Stimulated activated CD4-positive, alpha-beta T cell treated with anti-CD3 and anti-CD28 coated beads, TNF-alpha, amount 100 ng/mL, for 24 hours (primary cell): ENCODE data around the gene HTR1A.

Source experiments
- DNase-seq, 3 experiments: peaks; one replicate each; pipeline ENCODE4 v3.0.0-alpha.2; 2020; ENCODE audit warnings: low read depth in 3 of 3

The HTR1A gene

DNA sequence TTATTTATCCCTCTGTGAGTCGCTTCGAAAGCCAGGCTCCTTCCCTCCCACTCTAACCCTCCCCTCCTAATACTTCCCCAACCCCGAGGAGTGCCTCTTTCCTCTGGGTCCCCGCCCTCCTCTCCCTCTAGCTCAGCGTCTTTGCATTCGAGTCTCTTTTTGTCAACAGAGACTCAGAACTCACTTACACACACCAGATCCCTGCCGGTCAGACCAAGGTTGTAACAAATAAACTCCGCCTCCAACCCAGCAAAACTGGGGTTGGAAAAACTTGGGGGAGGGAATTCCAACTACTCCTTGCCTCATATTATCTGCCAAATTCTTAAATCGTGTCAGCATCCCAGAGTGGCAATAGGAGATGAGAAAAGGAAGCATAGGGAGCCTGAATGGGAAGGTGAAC, at the start of gene HTR1A:
HTR1A (minus strand) TSS at position 167 of the 400 bp plus-strand sequence. CDS start 726 bp downstream, outside the sequence.
- DNase-seq, result no peak

DNA sequence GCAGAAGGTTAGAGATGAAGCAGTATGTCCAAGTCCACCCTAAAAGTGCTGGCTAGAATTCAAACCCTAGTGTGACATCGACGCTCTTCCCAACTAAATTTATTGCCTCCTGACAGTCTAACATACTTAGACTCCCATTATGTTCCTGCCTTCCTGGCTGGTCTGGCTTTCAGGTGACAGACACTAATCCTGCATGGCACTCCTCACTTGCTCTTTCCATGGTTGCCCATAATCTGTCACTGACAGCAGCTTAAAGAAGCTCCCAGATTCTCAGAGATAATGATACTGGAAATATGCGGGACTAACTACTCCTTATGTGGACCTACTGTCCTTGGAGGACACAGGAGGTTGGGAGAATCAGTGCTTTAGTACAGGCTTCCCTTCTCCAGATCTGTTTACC, 41.7 kb upstream of the HTR1A start:
- no peak for DNase-seq

DNA sequence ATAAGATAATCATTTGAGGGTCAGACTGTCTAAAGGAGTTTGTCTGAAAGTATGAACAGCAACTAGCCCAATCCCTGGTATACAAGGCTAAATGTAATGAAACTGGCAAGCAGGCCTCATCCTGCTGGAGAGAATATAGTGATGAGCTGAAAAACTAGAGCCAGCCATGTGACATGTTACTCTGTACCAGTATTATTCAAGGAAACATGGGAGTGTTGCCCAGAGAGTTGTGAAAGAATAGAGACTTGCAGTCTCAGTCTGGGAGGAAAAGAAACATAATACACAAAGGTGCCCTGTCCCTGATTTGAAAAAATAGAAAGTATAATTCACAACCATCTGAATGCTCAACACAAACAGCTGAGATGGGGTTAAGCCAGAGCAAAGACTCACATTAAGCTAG, 37.9 kb upstream of the HTR1A start:
- no peak for DNase-seq

DNA sequence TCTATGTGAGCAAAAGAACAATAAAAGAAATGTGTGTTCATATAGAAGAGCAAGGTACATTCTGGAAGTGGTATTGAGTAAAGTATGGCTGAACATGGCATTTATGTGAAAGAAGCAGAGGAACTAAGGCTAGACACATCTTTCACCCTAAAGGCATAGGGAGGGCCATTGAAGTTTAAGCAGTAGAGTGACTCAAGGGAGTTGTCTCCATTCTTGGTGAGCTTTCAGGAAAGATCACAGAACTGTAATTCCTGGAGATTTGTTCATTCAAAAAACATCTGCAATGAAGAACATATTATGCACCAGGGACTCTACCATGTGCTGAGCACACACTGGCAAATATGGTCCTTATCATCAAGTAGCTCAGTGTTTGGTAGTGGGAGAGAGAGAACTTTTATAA, 24.8 kb upstream of the HTR1A start:
- DNase-seq, result no peak

DNA sequence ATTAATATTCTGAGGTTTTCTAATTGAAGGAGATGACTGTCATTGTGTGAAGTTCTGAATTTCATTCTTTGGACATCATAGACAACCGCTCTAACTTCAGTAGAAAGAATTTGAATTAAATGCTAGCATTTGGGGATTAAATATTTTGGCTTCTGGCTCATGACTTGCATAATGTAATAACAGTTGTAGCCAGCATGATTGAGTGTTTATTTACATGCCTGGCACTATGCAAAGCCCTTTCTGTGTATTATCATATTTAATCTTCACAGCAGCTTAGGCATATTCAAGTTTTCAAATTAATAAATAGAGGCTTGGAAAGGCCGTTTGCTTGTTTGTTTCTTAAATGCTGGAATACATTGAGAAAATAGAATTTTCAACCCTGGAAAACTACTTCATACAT, 19.6 kb upstream of the HTR1A start:
- DNase-seq, result no peak

DNA sequence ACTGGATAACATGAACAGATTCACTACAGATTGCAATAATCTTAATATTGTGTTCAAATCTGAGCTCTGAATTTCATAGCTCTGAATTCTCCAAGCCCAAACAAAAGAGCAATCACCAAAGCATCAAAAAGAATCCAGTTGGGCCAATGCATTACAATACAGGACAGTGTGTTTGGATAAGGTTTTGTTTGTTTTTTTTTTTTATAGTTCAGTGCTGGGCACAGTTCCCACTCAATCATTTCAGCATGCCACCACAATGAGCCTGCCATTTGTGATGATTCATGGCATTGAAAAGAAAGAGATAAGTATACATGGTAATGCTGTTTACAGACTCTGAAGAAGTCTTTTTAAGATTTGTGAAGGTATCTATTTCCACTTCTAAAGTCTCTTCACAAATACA, 1.7 kb upstream of the HTR1A start:
- DNase-seq, result no peak

DNA sequence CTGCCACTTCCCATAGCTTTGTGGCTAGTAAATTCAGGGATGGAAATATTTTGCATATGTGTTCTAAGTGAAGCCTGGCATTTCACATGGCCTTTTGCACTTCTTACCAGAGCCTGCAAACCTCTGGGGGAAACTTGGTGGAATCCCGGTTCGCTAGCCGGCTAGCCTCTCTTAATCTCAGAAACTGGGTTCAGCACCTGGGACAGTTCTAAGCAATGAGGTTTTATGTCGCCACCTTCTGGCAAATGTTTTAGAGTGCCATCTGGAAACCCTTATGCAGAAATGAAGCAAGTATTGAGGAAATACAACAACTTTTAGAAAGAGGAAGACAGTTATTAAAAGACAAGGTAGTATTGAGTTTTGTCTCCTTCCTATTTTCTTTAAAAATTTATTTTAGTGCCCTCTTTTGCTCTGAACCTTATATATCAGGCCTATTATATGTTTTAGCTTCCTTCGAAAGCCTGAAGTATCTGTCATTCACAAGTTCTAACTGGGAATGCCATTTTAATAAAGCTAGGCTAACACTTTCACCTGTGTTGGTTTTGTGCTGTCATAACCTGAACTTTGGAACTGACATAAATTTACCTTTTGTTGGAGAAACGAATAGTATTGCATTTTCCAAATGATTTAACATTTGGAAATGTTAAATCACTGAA, 963 bp upstream of the HTR1A start:
- no peak for DNase-seq

DNA sequence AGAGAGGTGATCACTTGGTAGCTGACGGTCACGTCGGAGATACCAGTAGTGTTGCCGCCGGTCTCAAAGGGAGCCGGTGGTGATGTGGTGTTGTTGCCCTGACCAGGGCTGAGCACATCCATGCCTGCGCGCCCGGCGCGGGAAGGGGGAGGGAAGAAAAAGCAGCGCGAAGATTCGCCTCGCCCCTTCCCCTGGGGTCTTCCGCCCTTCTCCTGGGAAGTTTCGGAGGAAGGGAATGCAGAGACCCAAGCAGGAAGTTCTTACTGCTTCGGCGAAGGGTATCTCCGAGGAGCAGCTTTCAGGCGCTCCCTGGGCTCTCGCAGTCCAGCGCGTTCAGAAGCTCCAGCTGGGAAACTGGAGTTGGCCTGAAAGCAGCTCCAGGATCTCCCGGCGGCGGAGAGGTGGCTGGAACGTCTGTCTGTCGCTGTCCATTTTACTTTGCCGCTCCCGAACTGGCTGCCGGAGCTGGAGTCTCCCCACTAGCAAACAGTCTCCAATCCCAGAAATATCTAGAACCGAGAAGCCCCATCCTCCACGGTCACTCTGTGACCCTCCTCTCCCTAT, 565 bp downstream of the HTR1A start:
- no peak for DNase-seq

DNA sequence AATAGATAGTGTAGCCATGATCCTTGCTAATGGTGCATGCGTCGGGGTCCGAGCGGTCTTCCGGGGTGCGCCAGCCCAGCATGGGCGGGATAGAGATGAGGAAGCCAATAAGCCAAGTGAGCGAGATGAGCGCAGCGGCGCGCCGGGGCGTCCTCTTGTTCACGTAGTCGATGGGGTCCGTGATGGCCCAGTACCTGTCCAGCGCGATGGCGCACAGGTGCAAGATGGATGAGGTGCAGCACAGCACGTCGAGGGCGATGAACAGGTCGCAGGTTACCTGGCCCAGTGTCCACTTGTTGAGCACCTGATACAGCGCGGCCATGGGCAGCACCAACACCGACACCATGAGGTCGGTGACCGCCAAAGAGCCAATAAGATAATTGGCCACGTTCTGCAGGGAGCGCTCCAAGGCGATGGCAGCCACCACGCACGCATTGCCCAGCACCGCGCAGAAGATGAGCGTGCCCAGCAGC, 1.1 kb downstream of the HTR1A start:
- DNase-seq, result no peak

DNA sequence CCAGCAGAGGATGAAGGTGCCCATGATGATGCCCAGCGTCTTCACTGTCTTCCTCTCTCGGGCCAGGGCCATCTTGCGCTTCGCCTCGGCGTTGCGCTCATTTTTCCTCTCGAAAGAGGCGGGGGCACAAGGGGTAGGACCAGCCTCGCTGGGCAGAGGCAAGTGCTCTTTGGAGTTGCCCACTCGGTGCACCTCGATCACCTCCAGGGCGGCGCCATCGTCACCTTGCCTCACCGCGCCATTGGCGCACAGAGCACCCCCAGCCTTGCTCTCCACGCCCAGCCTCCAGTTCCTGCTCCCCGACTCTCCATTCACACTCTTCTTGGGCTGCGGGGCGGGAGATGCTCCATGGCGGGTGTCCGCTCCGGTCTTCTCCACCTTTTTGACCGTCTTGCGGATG, 1.6 kb downstream of the HTR1A start:
- DNase-seq, result no peak

DNA sequence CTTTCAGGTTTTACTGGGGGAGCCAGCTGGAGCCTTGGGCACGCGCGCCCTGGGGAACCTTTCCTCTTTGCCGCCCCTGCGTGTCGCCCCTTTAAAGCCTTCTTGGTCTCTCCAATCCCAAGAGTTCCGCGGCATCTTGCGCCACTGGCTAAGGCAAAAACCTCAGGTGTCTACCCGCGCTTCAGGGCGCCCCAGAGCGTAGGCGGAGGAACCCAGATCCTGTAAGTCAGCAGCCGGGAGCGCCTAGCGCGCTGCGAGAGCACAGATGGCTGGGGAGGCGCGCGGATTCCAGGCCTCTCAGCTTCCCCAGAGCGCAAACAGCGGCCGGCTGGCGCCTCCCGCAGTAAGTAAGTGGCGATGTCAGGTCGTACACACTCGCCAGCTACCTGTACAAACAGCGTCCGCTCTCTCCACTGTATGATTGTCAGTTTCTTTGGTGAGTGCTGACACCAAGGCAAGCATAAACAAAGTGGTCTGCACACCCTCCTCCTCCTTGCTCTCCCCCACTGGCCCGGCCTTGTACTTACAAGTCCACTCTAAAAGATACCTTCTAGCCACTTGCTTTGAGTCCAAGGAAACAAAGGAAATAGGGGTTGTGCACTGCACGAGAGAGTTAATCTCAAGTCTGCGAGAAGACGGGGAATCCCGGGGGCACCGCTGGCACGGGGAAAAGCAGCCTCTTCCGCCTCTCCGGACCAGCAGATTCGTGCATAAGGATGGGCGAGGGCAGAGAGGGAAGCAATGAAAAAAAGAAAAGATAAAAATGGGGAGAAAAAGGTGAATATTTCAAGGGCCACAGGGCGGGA, 2.9 kb downstream of the HTR1A start:
- no peak for DNase-seq

DNA sequence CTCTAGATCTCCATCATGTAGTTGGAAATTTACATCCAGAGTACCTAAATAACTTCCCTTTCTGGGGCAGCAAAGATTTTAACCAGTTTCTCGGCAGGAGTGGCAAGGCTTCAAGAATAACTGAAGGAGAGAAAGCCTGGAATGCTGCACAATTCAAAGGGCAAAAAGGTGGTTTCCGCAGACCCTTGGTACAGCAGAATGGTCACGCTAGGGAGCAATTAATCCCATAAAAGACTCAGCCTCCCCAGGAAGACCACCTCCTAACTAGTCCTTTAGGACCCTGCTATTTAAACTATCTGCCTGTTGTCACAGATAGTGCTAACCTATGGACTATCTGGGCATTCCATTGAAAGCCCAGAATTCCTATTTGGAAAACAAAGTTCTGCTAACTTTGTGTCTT, 3.6 kb downstream of the HTR1A start:
- DNase-seq, result no peak

DNA sequence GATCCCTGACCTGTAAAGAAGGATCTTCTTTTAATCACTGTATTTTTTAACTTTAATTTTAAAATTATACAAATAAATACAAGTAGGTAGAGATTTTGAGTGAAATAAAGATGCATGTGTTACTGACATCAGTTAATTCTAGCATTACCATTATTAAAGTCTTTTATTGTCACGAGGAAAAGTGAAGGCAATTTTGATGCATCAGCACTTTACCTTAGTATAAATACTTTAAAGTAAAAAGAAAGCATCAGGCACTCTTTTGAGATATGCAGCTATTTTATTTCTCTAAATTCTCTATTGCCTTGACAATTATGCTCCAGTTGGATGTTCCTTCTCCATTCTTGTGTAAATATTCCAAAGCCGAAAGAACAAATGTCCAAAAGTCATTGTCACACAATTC, 4.6 kb downstream of the HTR1A start:
- no peak for DNase-seq

DNA sequence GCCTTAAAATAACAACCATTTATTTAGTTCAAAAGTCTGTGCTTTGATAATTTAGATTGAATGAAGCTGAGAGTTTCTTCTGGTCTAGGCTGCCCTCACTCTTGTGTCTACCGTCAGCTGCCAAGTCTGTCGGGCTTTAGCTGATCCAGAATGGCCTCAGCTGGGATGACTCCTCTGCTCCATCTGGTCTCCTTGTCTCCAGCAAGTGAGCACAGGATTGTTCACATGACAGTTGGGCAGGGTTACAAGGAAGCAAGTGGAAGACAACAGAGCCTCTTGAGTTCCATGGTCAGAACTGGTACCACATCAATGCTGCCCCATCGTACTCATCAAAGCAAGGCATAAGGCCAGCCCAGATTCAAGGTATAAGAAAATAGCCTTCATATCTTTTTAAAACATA, 9.0 kb downstream of the HTR1A start:
- DNase-seq, result no peak

DNA sequence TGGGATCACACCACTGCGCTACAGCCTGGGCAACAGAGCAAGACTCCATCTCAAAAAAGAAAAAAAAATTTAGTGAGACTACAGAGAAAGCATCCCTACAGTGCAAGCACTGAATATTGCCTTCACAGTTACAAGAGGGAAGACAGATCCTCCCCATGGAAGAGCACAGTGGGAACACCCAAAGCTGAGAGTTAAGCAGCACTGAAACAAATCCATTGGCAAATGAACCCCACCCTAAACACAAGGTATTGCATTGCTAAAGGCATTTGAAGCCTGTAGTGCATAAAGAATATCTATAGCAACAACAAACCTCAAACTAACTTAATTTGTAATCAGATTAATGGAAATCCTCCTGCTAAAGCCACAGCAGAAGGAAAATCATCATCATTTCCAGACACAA, 27.1 kb downstream of the HTR1A start:
- no peak for DNase-seq

DNA sequence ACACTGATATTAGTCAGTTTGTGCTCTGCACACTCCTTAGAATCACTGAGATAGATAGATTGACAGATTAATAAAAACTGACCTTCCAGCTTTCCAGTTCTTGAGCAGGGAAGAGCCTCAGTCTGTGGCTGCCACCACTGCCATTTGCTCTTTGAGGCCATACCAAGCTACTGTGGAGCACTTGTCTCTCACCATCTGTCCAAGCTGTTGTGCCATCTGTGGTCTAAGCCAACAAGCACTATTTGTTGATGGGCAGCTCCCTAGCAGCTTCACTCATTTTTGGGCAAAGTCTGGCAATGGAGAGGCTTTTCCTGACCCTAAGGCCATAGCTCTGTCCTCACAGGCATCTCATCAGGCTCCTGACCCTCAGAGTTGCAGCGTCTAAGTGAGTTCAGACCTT, 30.4 kb downstream of the HTR1A start:
- no peak for DNase-seq

DNA sequence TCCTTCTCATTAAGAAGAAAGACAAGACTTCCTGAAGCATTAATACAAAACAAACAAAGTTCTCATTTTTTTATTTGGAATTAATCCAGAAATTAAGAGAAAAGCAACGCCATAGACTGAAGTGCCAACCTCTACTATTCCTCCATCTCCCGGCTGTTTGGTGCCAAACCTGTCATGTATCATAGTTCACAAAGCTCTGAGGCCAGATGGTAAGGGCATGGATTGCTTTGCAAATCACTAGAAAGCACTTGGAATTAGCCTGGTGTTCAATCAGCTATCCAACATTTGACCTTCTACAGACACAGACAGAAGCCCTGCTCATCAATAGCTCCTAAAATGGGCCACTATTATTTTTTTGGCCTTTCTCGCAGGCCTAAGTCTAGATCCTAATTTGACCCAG, 33.8 kb downstream of the HTR1A start:
- no peak for DNase-seq

DNA sequence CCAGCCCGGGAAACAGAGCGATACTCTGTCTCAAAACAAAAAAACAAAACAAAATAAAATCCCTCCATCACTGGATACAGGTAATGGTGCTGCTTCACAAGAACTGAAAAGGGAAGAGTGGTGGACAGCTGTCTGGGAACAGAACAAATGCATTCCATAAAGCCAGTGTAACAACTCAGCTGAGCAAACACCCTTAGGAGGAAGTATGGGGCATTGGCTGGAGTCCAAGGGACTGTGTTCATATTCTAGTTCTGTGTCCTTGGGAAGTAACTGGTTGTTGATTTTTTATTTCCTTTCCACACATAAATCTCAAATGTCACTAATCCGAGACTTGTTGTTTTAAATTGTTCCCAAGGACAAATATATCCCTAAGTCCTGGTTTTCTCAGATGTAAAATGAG, 38.3 kb downstream of the HTR1A start:
- no peak for DNase-seq

DNA sequence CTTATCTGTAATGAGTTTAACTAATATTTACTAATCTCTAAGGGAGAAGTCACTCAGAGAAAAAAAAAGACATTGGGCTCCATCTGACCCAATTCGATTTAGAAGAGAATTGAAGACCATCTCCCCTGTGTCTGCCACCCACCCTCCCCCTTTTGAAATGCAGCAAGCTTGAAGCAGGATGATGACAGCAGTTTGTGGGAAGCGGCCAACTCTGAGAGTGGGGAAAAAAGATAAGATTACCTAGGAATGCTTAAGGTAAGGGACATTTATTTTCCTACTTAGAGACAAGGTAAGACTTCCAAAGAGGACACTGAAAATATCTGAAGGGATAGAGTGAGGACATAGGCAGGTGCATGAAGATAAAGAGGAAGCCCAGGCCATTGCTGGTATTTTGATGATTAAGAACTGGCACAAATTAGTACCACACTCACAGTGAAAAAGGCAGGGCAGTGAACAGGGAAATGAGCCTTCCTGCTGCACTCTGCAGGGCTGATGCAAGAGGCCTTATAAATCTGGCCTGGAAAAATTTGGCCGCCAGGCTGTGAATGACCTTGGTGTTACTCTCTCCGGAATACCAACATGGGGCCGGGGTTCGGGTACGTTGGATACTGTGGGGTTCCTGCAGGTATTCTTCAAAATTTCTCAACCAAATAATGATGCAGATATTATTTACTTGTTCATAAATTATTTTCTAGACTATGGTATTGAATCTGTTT, 42.3 kb downstream of the HTR1A start:
- DNase-seq, result no peak

DNA sequence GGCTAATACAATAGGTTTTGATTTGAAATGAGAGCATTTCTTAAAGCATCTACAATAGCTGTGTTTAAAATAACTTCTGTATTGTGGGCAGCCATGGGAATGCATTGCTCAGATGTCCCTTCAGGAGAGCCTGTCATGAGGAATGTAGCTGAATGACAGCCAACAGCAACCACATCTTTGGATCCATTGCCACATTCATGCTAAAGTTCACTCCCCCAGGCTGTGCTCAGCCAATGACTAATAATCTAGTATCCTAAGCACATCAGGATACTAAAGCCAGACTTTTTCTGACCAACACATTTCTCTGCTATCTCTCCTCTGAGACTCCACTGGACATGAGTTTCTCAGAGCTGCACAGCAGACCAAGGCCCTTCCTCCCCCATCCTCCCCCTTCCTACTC, 45.5 kb downstream of the HTR1A start:
- DNase-seq, result no peak

DNA sequence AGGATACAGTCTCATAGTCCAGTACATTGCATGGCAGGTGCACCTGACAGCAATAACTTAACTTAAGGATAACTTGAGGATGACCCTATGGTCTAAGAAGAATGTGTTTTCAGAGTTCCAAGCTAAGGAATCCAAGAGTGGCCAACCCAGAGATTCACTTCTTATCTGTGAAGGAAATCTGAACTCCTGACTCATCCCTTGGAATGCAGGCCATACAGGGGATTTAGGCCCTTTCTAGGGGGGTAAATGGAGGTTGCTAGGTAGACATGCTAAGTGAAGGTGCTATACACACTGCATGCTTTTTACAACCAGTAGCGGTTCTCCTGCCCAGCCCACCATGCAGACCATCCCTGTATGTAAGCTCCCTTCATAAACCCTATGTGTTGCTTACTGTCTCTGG, 50.4 kb downstream of the HTR1A start:
- no peak for DNase-seq
